HG02623 (cell line): ENCODE results near the gene PLAGL1.
"Not testable (repeated sequence)": the region's sequence is repeated elsewhere in the genome, so short reads cannot be mapped to it uniquely, and the experiment has no call there.

ENCODE experiments used
- ATAC-seq: cut with Tn5 transposase; IDR thresholded peaks from one replicate; pipeline ENCODE4 v1.9.1; 2021; ENCODE audit warnings: moderate library complexity; ENCODE audit not compliant: unreplicated experiment

PLAGL1 gene

DNA sequence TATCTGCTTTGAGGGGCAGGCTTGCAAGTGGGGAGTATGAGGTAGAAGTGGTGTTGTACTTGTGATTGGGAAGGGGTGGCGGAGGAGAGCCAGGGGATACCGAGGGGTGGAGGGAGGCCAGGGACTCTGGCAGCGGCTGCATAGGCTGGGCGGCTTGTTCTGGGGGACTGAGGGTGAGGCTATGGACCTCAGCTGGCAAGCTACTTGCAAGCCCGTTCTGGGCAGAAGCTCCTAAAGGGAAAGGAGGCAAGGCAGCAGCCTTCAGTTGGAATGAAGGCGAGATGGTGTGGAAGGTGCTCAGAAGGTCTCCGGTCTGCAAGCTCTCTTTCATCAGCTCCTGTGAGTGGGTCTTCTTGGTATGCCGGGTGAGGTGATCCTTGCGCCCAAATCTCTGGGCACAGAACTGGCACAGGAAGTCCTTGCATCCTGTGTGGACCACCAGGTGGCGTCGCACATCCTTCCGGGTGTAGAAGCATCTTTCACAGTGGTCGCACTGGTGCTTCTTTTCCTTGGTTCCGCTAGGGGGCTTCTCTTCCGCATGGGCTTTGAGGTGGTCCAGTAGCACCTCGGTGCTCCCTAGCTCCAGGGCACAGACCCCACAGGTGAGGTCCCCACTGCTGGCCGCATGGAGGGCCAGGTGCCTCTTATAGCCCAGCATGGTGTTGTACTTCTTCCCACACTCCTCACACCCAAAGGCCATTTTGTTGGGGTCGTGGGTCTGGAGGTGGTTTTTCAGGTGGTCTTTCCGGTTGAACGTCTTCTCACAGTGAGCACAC is 66.0 kb downstream of the PLAGL1 start:
- ATAC-seq: peak; percentile 38

DNA sequence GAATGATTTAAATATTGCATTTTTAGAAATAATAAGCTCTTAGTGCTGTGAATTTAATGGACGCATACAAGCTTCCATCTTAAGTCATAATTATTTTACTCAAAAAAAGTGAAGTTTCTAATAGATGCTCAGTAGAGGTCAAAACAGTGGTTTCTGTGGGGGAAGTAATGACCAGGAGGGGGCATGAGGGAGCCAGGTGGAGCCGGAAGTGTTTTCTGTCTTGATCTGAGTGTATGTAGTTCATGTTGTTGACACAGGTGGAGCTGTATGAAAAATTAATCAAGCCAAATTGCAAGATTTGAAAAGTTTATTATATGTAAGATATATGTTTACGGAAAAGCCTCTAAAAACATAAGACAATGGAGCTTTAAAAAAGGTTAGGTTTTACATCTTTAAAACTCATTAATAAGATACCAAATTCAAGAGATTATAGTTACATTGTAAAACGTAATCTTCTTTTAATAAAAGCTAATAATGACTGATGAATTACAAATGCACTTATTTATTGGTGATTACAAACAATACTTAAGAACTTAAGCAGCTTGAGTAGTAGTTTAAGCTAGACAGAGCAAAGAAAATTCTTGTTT is 68.0 kb downstream of the PLAGL1 start:
- peak; percentile 97 for ATAC-seq

DNA sequence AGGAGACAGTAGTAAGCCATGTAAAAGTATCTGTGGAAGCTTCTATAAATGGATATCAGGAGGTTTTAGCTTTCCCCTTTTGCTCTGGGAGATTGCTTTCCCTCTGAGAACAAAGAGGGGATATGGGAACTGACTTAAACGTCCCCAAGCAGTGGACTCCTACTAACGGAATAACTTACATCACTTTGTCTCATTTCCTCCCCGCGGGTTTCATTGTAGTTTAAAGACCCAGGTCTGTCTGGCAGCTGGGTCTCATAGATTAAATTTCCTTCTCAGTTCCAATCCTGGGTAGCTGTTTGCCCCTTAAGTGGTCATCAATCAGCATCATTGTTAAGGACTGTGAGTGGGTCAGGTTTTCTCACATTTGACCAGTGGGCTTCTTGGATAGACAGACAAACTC is 68.7 kb downstream of the PLAGL1 start:
- no peak for ATAC-seq

DNA sequence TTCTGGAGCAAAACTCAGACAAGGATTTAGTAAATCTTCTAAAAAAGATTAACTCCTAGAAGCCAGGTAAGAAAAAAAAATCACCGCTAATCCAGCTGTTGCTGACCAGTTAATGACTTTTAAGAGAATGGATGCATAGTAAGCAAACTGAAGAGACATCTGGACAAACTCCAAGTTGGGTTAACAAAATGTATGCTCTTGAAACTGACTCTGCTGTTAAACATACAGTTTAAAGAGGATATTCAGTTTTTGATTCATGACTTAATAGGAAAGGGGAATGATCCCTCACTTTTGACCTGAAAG is 70.4 kb downstream of the PLAGL1 start:
- ATAC-seq: no peak

DNA sequence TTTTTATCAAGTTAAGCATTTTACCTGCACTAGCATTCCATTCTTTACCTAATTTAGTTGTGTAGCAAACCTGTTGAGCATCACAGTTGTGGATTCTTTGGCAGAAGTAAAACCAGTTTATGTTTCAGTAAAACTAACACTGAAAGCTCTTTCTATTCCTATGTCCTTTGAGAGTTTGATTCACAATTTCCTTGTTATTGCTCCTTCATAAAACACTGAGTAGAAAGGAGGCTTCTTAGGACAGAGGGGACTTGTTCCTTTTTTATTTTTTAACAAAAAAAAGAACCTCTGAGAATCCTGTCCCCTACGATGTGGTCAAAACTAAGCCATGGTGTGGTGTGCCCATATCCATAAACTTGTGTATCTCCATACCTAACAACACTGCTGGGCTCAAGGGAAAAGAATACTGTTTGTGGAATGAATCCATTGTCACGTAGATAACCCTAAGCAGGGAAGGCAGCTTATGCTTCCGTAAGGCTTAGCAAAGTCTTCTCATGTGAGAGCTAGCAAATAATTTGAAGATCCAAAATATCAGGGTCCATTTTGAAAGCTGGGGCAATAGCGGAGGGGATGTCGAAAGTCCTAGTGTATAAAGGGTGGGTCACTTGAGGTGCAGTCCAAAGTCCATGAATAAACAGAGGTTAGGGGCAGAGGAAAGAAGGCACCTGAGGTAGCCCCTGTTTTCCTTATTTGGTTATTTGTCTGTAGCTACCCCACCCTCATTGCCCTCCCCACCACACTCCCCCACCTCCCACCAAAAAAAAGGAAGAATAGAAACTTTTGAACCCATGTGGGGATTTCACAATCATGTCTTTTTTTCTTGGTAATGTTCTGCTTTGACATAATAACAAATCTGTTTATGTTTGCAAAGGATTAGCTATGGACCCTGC is 71.0 kb downstream of the PLAGL1 start:
- no peak for ATAC-seq

DNA sequence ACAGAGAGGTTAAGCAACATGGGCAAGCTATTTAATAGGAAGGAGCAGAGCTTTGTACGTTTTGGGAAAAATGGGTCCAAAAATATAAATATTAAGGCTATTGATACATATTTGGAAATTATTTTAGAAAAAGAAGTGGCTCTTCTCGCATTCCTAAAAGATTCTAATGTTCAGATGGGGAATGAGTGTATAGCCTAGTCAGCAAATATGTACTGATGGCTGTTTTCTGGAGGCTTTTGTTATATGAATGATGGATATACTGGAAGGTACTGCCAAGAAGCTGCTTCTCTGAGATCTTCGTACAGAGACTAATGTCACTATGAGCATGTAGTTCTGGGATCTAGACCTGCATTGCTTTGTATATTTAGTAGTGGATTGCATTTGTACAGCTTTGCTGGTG is 71.7 kb downstream of the PLAGL1 start:
- ATAC-seq: no peak

DNA sequence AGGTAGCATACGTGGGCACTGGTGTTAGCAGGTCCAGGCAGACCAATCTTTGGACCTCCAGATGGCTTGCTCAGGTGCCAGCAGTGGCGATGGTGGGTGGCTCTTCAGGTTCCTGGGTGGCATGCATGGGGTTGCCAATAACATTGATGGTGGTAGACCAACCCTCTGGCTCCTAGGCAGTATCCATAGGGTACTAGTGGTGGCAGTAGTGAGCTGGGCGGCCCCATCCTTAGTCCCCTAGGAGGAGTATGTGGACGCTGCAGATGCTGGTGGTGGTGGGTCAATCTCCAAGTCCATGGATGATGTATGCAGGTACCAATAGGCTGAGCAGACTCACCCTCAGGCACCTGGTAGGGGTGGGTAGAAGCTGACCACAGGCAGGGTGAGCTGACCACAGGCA is 73.2 kb downstream of the PLAGL1 start:
- no peak for ATAC-seq

DNA sequence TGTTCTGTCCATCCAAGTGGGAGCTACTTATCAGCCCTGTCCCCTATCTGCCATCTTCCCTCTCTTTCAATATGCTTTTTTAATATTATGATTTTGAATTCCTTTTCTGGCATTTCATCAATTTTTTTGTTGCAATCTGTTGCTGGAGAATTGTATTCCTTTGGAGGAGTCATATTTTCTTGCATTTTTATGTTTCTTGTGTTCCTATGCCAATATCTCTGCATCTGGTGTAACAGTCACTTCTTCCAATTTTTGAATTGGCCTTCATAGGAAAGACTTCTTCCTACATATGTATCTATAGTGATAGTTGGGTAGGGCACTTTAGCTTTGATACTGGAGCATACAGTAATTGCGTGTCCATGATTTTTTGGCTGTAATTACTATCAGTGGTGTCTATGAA is 73.7 kb downstream of the PLAGL1 start:
- ATAC-seq: no peak

DNA sequence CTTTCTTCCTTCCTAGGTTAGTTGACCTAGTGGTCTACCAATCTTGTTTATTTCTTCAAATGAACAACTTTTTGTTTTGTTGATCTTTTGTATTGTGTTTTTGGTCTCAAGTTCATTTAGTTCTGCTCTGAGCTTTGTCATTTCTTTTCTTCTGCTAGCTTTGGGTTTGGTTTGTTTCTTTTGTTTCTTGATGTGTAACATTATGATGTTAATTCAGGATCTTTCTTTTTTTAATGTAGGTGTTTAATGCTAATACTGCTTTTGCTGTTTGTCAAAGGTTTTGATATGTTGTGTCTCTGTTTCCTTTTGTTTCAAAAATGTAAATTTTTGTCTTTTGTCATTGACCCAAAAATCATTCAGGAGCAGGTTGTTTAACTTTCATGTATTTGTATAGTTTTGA is 78.1 kb downstream of the PLAGL1 start:
- no peak for ATAC-seq

DNA sequence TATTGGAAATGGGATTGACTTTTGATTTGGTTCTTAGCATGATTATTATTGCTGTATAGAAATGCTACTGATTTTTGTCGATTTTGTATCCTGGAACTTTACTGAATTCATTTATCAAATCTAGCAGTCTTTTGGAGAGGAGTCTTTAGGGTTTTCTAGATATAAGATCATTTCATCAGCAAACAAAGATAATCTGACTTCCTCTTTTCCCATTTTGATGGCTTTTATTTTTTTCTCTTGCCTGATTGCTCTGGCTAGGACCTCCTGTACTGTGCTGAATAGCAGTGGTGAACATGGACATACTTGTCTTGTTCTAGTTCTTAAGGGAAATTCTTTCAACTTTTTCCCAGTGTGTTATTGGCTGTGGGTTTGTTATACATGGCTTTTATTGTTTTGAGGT is 79.2 kb downstream of the PLAGL1 start:
- ATAC-seq: no peak

DNA sequence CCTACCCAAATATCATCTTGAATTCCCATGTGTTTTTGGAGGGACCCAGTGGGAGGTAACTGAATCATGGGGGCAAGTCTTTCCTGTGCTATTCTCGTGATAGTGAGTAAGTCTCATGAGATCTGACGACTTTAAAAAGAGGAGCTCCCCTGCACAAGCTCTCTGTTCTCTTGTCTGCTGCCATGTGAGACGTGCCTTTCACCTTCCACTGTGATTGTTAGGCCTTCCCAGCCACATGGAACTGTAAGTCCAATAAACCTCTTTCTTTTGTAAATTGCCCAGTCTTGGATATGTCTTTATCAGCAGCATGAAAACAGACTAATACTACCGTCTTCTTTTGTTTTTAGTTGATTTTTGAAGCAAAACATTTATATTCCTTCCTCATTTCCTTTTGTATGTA is 91.0 kb downstream of the PLAGL1 start:
- ATAC-seq: not testable (repeated sequence)

DNA sequence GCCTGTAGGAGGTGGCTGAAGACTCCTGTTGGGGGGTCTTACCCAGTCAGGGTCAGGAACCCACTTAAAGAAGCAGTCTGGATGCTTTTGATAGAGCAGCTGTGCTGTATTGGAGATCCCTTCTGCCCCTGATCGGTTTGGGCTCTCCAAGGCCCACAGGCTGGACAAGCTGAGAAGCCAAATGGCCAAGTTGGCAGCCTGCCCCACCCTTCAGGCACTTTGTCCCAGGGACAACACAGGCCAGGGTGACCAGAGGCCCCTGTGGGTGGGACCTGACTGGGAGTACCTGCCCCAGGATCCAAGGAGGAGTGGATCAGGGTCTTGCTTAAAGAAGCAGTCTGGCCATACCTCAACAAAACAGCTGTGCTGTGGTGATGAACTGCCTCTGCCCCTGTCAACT is 95.4 kb downstream of the PLAGL1 start:
- no peak for ATAC-seq

DNA sequence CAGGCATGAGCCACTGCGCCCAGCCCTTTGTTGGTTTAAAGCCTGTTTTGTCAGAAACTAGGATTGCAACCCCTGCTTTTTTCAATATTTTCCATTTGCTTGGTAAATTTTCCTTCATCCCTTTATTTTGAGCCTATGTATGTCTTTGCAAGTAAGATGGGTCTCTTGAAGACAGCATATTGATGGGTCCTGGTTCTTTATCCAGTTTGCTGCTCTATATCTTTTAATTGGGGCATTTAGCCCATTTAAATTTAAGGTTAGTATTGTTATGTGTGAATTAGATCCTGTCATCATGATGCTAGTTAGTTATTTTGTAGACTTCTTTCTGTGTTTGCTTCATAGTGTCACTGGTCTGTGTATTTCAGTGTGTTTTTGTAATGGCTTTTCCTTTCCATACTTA is 97.0 kb downstream of the PLAGL1 start:
- ATAC-seq: no peak

DNA sequence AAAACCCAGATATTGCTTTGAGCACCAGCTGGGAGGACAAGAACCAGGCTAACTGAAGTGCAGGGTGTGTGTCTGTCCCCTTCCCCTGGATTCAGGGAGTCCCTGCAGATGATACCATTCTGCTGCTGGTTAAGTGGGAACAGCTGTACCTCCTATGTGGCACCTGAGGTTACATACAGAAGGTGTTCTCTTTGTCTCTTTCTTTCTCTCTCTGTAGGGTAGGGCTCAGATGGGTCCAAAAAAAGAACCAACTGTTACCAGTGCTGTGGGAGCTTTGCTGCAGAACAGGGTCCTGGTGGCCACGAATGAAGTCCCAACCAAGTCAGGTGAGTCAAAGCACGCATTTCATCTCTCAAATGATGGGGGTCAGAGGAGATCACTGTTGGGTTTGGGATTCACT is 105.2 kb downstream of the PLAGL1 start:
- no peak for ATAC-seq

DNA sequence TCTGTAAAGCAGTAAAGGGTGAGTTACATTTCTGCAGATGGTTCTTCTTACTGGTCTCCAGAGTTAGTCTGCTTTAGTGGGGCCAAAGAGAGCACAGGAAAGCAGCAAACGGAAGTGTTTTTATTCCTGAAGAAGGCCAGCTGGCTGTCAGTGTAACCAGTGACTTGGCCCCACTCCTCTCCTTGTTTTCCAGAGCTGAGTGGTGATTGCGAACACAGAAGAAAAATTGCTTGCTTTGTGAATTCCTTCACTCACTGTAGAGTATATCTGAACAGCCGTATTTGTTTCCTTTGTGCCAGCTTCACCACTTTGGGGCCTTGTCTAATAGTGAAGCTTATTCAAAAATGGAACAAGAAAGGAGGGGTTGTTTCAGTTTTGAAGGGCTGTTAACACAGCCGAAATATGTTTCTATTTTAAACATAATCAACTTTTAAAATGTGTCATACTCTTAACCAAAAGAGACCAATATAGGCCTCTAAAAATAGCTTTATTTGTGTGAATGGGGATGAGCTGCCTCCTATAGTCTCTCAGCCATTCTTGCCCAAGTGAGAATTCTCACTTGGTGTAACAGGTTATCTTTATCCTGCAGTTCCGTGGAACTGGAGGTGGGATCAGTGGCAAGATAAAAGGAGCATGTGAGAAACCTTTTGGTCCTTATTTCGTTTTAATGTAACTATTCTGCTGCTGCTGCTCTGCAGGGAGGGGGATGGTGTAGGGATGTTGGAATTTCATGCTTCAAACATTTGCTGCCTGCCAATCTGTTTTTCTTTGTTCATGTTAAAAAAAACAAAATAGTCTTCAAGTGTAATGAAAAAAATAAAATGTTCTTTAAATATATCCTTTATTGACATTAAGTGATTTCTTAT is 105.9 kb downstream of the PLAGL1 start:
- ATAC-seq: peak; percentile 95

DNA sequence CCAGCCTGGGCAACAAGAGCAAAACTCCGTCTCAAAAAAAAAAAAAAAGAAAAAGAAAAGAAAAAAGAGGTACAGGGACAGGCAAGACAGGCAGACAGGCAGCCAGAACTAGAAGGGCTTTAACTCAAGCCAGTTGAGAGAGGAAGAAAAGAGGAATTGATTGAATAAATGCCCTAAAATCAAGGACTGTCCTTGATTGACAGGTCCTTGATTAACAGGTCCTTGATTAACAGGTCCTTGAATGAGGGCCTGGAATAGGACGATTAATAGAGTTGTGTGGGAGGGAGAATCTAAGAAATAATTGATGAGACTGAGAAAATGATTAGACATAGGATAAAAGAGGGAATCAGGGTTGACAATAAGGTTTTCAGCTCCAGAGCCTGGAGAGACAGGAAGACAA is 107.7 kb downstream of the PLAGL1 start:
- ATAC-seq: no peak

DNA sequence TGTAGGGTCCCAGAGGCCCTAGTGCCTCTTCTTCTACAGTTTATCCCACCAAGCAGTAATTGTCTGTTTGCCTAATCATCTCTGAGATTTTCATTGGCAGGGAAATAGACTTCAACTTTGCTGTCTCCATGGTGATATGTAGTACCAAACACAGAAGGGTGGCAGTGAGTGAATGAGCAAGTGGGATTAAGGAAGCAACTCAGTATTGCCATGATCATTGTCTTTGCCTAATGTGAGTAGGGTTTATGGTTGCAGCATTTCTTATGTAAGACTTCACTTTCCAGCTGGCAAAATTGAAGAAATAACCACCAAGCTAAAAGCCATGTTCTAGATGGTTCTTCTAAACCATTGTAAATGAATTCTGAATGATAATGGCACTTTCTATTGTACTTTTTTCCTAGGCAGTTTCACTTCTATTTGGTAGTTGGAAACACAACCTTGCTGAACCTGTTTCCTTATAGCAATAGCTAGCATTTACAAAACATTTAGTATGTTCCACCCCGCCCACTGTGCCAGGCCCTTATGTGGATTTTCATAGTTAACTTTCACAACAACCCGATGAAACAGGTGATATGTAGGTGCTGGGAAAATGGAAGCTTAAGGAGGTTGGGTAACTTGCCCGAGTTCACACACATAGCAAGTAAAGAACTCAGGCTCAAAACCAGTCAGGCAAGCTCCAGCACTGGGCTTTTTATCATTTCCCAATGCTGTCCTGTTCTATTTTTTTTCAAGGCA is 111.8 kb downstream of the PLAGL1 start:
- ATAC-seq: no peak

DNA sequence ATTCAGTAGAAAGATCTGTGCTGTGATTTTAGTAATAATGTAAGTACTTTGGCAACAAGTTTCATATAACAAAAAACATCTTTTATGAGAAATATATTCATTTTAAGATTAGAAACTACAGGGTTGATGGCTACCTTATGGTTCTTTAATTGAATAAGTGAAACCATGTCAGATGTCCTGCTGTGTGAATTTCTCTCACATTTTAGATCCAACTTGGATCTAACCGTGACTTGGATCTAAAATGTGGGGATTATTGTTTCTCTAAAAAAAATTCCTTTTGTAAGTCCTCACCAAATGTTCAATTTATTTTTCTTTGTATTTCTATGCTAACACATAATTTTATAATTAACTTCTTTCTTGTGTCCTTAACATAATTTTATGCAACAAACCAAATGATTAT is 113.4 kb downstream of the PLAGL1 start:
- ATAC-seq: no peak
